Keratinocyte (primary cell): ENCODE data around the gene TBP.

Source experiments
- CTCF ChIP-seq, 3 experiments: IDR thresholded peaks in 1 of 3; conservative IDR thresholded peaks in 1 of 3; optimal IDR thresholded peaks in 1 of 3; 2 replicates in 2 of 3; 3 replicates in 1 of 3; pipeline versions ENCODE3 to v1.5.1; 2011; ENCODE audit warnings: low read length in 3 of 3, mild to moderate bottlenecking in 3 of 3, moderate library complexity in 2 of 3, control low read depth in 1 of 3, inconsistent platforms in 1 of 3; ENCODE audit not compliant: insufficient read depth in 2 of 3; ENCODE audit errors: extremely low read depth in 1 of 3
- EZH2 ChIP-seq: IDR thresholded peaks from one replicate; pipeline ENCODE4 v1.6.1; 2012; ENCODE audit warnings: inconsistent platforms, mild to moderate bottlenecking, low read length, moderate library complexity

GRCh38 chr6:170552765-170553533 lies 1.2 kb upstream of the TBP start, which contains the start of gene PSMB1:
- no peak for TF ChIP-seq CTCF (optimal IDR thresholded peaks at IDR 0.05 in 1 of 3, IDR thresholded peaks at IDR 0.05 in 1 of 3, conservative IDR thresholded peaks at IDR 0.05 in 1 of 3; ENCODE audit: extremely low read depth in 1 of 3, insufficient read depth in 2 of 3, low read length in 3 of 3)
- TF ChIP-seq EZH2: no peak
